Endodermal cell (in vitro differentiated cells): ENCODE results near the gene CCHCR1. TPM values are rescaled to one million over a fixed set of nuclear protein-coding genes. Genes with fewer than 3 reads are reported as not detected.

Experiments
- DNase-seq: peaks from one replicate; pipeline ENCODE4 v3.0.0-alpha.2; 2017
- H3K27ac ChIP-seq: 2 replicates; pipeline ENCODE4 v1.5.1; 2013; ENCODE audit warnings: mild to moderate bottlenecking, low read depth, low read length, moderate library complexity
- H3K27me3 ChIP-seq: 2 replicates; pipeline ENCODE4 v1.6.1; 2013; ENCODE audit warnings: mild to moderate bottlenecking, low read length, moderate library complexity; ENCODE audit not compliant: insufficient read depth, control insufficient read depth, poor library complexity, severe bottlenecking
- H3K36me3 ChIP-seq: 2 replicates; pipeline ENCODE4 v1.7.0; 2013; ENCODE audit warnings: mild to moderate bottlenecking, low read length, moderate library complexity; ENCODE audit not compliant: control insufficient read depth, insufficient read depth
- H3K4me1 ChIP-seq: one replicate; pipeline ENCODE4 v1.7.0; 2013; ENCODE audit warnings: low read length; ENCODE audit not compliant: control insufficient read depth, insufficient read depth
- H3K4me3 ChIP-seq: 2 replicates; pipeline ENCODE4 v1.5.1; 2013; ENCODE audit warnings: mild to moderate bottlenecking, low read length, moderate library complexity
- H3K9ac ChIP-seq: 2 replicates; pipeline ENCODE4 v1.6.1; 2013; ENCODE audit warnings: mild to moderate bottlenecking, low read length, moderate library complexity; ENCODE audit not compliant: poor library complexity, severe bottlenecking; ENCODE audit errors: extremely low read depth
- H3K9me3 ChIP-seq: 2 replicates; pipeline ENCODE4 v1.6.1; 2013; ENCODE audit warnings: mild to moderate bottlenecking, low read length, moderate library complexity; ENCODE audit not compliant: control insufficient read depth
- H3K27ac Mint-ChIP-seq: 2 replicates; pipeline ENCODE4 v1.8.0; 2020; ENCODE audit warnings: mixed read lengths
- H3K27me3 Mint-ChIP-seq: 2 replicates; pipeline ENCODE4 v1.8.0; 2021; ENCODE audit warnings: mild to moderate bottlenecking, mixed read lengths; ENCODE audit not compliant: insufficient read depth
- H3K36me3 Mint-ChIP-seq: 2 replicates; pipeline ENCODE4 v1.8.0; 2020; ENCODE audit warnings: low read depth, mixed read lengths
- H3K4me1 Mint-ChIP-seq: 2 replicates; pipeline ENCODE4 v1.8.0; 2020; ENCODE audit warnings: mixed read lengths
- H3K4me3 Mint-ChIP-seq: 2 replicates; pipeline ENCODE4 v1.8.0; 2020; ENCODE audit warnings: mild to moderate bottlenecking, moderate library complexity, mixed read lengths
- H3K9me3 Mint-ChIP-seq: 2 replicates; pipeline ENCODE4 v1.8.0; 2020; ENCODE audit warnings: mild to moderate bottlenecking, mixed read lengths
- WGBS, 2 experiments: methylation state at CpG; one replicate each; pipeline versions ENCODE4 v1.1.5 to v1.1.7; 2013; ENCODE audit warnings: missing lambda C conversion rate in 2 of 2, mixed read lengths in 1 of 2; ENCODE audit not compliant: insufficient coverage in 1 of 2, insufficient read length in 1 of 2; 5-methylcytosine and 5-hydroxymethylcytosine counted together
- total RNA-seq, 2 donors: library from RNA; stranded (reverse); fragmentation: NEBNext Ultra II Directional in 1 of 2; extraction: Animal tissue kit (Norgen Biotek cat#: 25700) in 1 of 2; gene quantifications; 2 replicates in 1 of 2; 3 replicates in 1 of 2; pipeline ENCODE4 v1.2.1, GENCODE V29; 2021
- TF ChIP-seq, protein P1 (sequence below): fragments of 200-600 bp; sonication (generic); conservative IDR thresholded peaks from 2 replicates; pipeline ENCODE4 v1.5.0; 2021; ENCODE audit warnings: antibody characterized with exemption, mild to moderate bottlenecking

Gene CCHCR1
- total RNA-seq, 2 donors from 2014 or later: 56.5 to 73.6 TPM

DNA sequence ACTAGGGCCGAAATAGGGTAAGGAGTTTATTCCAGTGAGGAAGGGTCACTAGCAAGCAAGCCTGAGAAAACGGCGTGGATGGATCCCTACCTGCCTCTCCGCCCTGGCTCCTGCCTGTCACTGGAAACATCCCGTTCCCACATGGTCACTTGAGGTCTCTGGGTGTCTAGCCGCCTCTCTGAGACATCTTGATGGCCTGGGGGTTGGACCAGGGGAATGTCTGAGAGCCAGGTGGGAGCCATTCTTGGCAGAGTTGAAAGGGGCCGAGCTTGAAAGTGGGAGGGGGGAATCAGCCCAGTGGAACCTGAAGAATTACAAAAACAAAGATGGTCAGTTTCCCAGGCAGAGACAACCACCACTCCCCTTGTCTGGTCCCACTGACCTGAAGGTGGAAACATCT lies 961 bp downstream of the CCHCR1 start:
- Mint-ChIP-seq H3K27ac (no peak overlapping the region), H3K27me3 (no peaks in the 10 kb centered on the region), H3K36me3 (peaks cover 34% of the 10 kb centered on the region), H3K4me3 (no peak overlapping the region), H3K4me1 (peaks cover 17% of the 10 kb centered on the region), H3K9me3 (no peaks in the 10 kb centered on the region)
- Histone ChIP-seq H3K27ac (no peak overlapping the region), H3K9me3 (no peaks in the 10 kb centered on the region), H3K4me3 (peak overlapping the region; percentile 96), H3K27me3 (no peaks in the 10 kb centered on the region), H3K36me3 (peaks cover 20% of the 10 kb centered on the region), H3K4me1 (peaks cover 3% of the 10 kb centered on the region), H3K9ac (no peak overlapping the region)
- 93 to 97% methylated on average over 6 to 7 of the region's 7 CpGs for WGBS, 2 experiments
- TF ChIP-seq, protein P1, sequence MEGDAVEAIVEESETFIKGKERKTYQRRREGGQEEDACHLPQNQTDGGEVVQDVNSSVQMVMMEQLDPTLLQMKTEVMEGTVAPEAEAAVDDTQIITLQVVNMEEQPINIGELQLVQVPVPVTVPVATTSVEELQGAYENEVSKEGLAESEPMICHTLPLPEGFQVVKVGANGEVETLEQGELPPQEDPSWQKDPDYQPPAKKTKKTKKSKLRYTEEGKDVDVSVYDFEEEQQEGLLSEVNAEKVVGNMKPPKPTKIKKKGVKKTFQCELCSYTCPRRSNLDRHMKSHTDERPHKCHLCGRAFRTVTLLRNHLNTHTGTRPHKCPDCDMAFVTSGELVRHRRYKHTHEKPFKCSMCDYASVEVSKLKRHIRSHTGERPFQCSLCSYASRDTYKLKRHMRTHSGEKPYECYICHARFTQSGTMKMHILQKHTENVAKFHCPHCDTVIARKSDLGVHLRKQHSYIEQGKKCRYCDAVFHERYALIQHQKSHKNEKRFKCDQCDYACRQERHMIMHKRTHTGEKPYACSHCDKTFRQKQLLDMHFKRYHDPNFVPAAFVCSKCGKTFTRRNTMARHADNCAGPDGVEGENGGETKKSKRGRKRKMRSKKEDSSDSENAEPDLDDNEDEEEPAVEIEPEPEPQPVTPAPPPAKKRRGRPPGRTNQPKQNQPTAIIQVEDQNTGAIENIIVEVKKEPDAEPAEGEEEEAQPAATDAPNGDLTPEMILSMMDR: no peak
- no peak for DNase-seq

DNA sequence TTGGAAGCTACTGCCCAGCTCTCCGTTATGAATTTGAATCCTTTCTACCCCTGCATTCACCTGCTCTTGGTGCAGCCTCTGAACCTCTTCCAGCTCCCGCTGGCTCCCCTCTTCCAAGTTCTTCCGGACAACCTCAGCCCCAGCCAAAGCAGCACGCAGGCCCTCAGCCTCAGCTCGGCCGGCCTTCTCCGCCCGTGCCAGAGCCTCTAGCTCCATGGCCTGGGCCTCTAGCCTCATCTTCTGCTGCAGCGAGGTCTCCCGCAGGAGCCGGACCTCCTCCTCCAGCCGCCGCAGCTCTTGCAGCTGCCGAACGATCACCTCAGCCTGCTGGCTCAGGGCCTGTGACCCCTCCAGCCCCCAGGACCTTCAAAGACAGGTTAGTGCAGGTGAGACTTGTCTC lies 3.2 kb downstream of the CCHCR1 start:
- 94 to 97% methylated on average over 6 to 15 of the region's 15 CpGs for WGBS, 2 experiments
- Histone ChIP-seq H3K4me3 (no peak overlapping the region), H3K9ac (no peak overlapping the region), H3K27ac (no peak overlapping the region), H3K4me1 (peaks cover 3% of the 10 kb centered on the region), H3K27me3 (no peaks in the 10 kb centered on the region), H3K36me3 (peaks cover 24% of the 10 kb centered on the region), H3K9me3 (no peaks in the 10 kb centered on the region)
- no peak for DNase-seq
- H3K27me3 Mint-ChIP-seq: no peaks in the 10 kb centered on the region
- H3K4me3 Mint-ChIP-seq: no peak overlapping the region
- no peaks in the 10 kb centered on the region for H3K9me3 Mint-ChIP-seq
- TF ChIP-seq, protein P1: no peak
- no peak overlapping the region for H3K27ac Mint-ChIP-seq
- peaks cover 52% of the 10 kb centered on the region for H3K36me3 Mint-ChIP-seq
- peaks cover 11% of the 10 kb centered on the region for H3K4me1 Mint-ChIP-seq

- Histone ChIP-seq H3K4me1 (peaks cover 3% of the 10 kb centered on the region), H3K9ac (no peak overlapping the region), H3K27me3 (no peaks in the 10 kb centered on the region), H3K27ac (no peak overlapping the region), H3K4me3 (no peak overlapping the region), H3K9me3 (no peaks in the 10 kb centered on the region), H3K36me3 (peaks cover 24% of the 10 kb centered on the region)
- Mint-ChIP-seq H3K4me1 (peaks cover 9% of the 10 kb centered on the region), H3K4me3 (no peak overlapping the region), H3K27me3 (no peaks in the 10 kb centered on the region), H3K9me3 (no peaks in the 10 kb centered on the region), H3K36me3 (peaks cover 60% of the 10 kb centered on the region), H3K27ac (no peak overlapping the region)
- TF ChIP-seq, protein P1: no peak
- WGBS, 2 experiments: 93 to 94% methylated on average over 5 to 7 of the region's 7 CpGs
- no peak for DNase-seq
Measured at GRCh38 chr6:31152781-31153180, 4.8 kb downstream of the CCHCR1 start.
